Subcutaneous abdominal adipose tissue (tissue), 5 donors: Measurements from ENCODE around the gene BORCS5.

Source experiments
- H3K27ac ChIP-seq: one replicate; pipeline ENCODE4 v1.7.0; 2013; ENCODE audit warnings: low read depth, mild to moderate bottlenecking, inconsistent platforms, low read length, moderate library complexity
- H3K27me3 ChIP-seq, 5 donors: one replicate each; pipeline ENCODE4 v1.7.0; 2013; ENCODE audit warnings: low read length in 5 of 5, inconsistent platforms in 1 of 5; ENCODE audit not compliant: control insufficient read depth in 5 of 5, insufficient read depth in 4 of 5
- H3K36me3 ChIP-seq, 5 donors: one replicate each; pipeline ENCODE4 v1.7.0; 2013; ENCODE audit warnings: low read length in 5 of 5; ENCODE audit not compliant: control insufficient read depth in 5 of 5, insufficient read depth in 5 of 5
- H3K4me1 ChIP-seq, 5 donors: one replicate each; pipeline ENCODE4 v1.7.0; 2013; ENCODE audit warnings: low read length in 5 of 5, mild to moderate bottlenecking in 3 of 5, moderate library complexity in 1 of 5; ENCODE audit not compliant: control insufficient read depth in 5 of 5, insufficient read depth in 5 of 5
- H3K4me3 ChIP-seq, 5 donors: one replicate each; pipeline ENCODE4 v1.7.0; 2013; ENCODE audit warnings: low read length in 5 of 5, low read depth in 1 of 5
- H3K9ac ChIP-seq, 5 donors: one replicate each; pipeline ENCODE4 v1.7.0; 2013; ENCODE audit warnings: low read length in 5 of 5, mild to moderate bottlenecking in 4 of 5, moderate library complexity in 3 of 5
- H3K9me3 ChIP-seq, 5 donors: one replicate each; pipeline ENCODE4 v1.7.0; 2013; ENCODE audit warnings: low read length in 5 of 5; ENCODE audit not compliant: control insufficient read depth in 5 of 5
- donor health status: healthy.
- donor health status: healthy.
- donor health status: healthy.
- donor health status: healthy.
- donor health status: healthy.

Gene BORCS5

GRCh38 chr12:12367482-12367998, 10.7 kb downstream of the BORCS5 start:
- no peak overlapping the region for H3K27ac ChIP-seq
- H3K9me3 ChIP-seq = no peaks in the 10 kb centered on the region
- no peak overlapping the region for H3K4me3 ChIP-seq
- H3K4me1 ChIP-seq = peaks cover 0 to 6% (median 0%) of the 10 kb centered on the region in 5 donors
- H3K36me3 ChIP-seq = peaks cover 2 to 14% (median 5%) of the 10 kb centered on the region in 5 donors
- H3K9ac ChIP-seq = no peak overlapping the region
- no peaks in the 10 kb centered on the region for H3K27me3 ChIP-seq

GRCh38 chr12:12372946-12373722, 16.3 kb downstream of the BORCS5 start:
- Histone ChIP-seq H3K9me3 (no peaks in the 10 kb centered on the region), H3K36me3 (peaks cover 0 to 7% (median 3%) of the 10 kb centered on the region in 5 donors)

GRCh38 chr12:12376646-12377448, 20.0 kb downstream of the BORCS5 start:
- Histone ChIP-seq H3K27me3 (no peaks in the 10 kb centered on the region), H3K36me3 (peaks cover 0 to 7% (median 3%) of the 10 kb centered on the region in 5 donors), H3K4me3 (no peak overlapping the region), H3K9ac (no peak overlapping the region), H3K27ac (no peak overlapping the region), H3K4me1 (peaks cover 0 to 6% (median 2%) of the 10 kb centered on the region in 5 donors), H3K9me3 (no peaks in the 10 kb centered on the region)

More at GRCh38 chr12:12372946-12373722, 16.3 kb downstream of the BORCS5 start:
- Histone ChIP-seq H3K4me1 (no peaks in the 10 kb centered on the region), H3K27me3 (no peaks in the 10 kb centered on the region), H3K4me3 (no peak overlapping the region), H3K9ac (no peak overlapping the region), H3K27ac (no peak overlapping the region)

GRCh38 chr12:12378616-12379015, 21.7 kb downstream of the BORCS5 start:
- Histone ChIP-seq H3K9ac (no peak overlapping the region), H3K36me3 (no peaks in the 10 kb centered on the region), H3K27me3 (no peaks in the 10 kb centered on the region), H3K27ac (no peak overlapping the region), H3K4me3 (no peak overlapping the region), H3K9me3 (no peaks in the 10 kb centered on the region), H3K4me1 (peaks cover 0 to 6% (median 2%) of the 10 kb centered on the region in 5 donors)

GRCh38 chr12:12379831-12380730, 23.2 kb downstream of the BORCS5 start:
- no peak overlapping the region for H3K4me3 ChIP-seq
- no peak overlapping the region for H3K9ac ChIP-seq
- H3K27me3 ChIP-seq = no peaks in the 10 kb centered on the region
- no peaks in the 10 kb centered on the region for H3K36me3 ChIP-seq
- no peak overlapping the region for H3K27ac ChIP-seq
- H3K4me1 ChIP-seq = peaks cover 0 to 6% (median 2%) of the 10 kb centered on the region in 5 donors
- no peaks in the 10 kb centered on the region for H3K9me3 ChIP-seq

GRCh38 chr12:12380949-12381593, 24.2 kb downstream of the BORCS5 start:
- Histone ChIP-seq H3K36me3 (no peaks in the 10 kb centered on the region), H3K4me3 (no peak overlapping the region), H3K27ac (no peak overlapping the region), H3K4me1 (peaks cover 0 to 6% (median 2%) of the 10 kb centered on the region in 5 donors), H3K9me3 (no peaks in the 10 kb centered on the region), H3K27me3 (no peaks in the 10 kb centered on the region), H3K9ac (no peak overlapping the region)

- no peaks in the 10 kb centered on the region for H3K27me3 ChIP-seq
- no peaks in the 10 kb centered on the region for H3K36me3 ChIP-seq
- no peak overlapping the region for H3K9ac ChIP-seq
- H3K9me3 ChIP-seq = no peaks in the 10 kb centered on the region
- H3K27ac ChIP-seq = no peak overlapping the region
- peaks cover 0 to 6% (median 2%) of the 10 kb centered on the region in 5 donors for H3K4me1 ChIP-seq
- no peak overlapping the region for H3K4me3 ChIP-seq
Observed at GRCh38 chr12:12381982-12382381, 25.1 kb downstream of the BORCS5 start.

GRCh38 chr12:12384571-12385340, 27.9 kb downstream of the BORCS5 start:
- H3K27ac ChIP-seq = no peak overlapping the region
- H3K4me3 ChIP-seq = no peak overlapping the region
- peaks cover 0 to 4% (median 2%) of the 10 kb centered on the region in 5 donors for H3K4me1 ChIP-seq
- H3K9me3 ChIP-seq = no peaks in the 10 kb centered on the region
- H3K9ac ChIP-seq = no peak overlapping the region
- no peaks in the 10 kb centered on the region for H3K36me3 ChIP-seq
- no peaks in the 10 kb centered on the region for H3K27me3 ChIP-seq

- H3K36me3 ChIP-seq = no peaks in the 10 kb centered on the region
- H3K27ac ChIP-seq = no peak overlapping the region
- H3K4me1 ChIP-seq = peaks cover 0 to 3% (median 0%) of the 10 kb centered on the region in 5 donors
- H3K9ac ChIP-seq = no peak overlapping the region
- no peak overlapping the region for H3K4me3 ChIP-seq
- H3K27me3 ChIP-seq = no peaks in the 10 kb centered on the region
- no peaks in the 10 kb centered on the region for H3K9me3 ChIP-seq
Observed at GRCh38 chr12:12387501-12387900, 30.6 kb downstream of the BORCS5 start.
